Stimulated activated naive CD4-positive, alpha-beta T cell (primary cell): ENCODE results near the gene PIGU.
A peak's percentile ranks its signal among the peaks of the same experiment; 100 is the strongest.

ENCODE experiments used
- DNase-seq, 6 experiments: peaks; one replicate each; lab custom pipeline; 2025; lab: John Stamatoyannopoulos, UW

Gene PIGU

DNA sequence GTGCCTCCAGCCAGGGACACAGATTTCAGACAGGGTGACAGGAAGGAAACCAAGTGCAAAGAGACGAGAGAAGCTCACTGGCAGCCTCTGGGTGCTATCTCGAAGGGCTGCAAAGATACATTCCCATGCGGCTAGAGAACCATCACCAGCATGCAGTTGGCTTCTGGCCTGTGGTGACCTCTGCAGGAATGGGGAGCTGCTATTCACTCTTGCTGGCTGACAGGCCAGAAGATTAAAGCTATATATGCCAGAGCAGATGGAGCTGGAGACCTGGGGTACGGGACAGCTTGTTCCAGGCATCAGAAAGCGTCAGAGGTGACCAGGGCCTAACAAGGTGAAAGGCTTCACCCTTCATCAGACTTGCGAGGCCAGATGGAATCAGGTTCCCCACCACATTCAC is 98.4 kb downstream of the PIGU start:
- DNase-seq: no peak

DNA sequence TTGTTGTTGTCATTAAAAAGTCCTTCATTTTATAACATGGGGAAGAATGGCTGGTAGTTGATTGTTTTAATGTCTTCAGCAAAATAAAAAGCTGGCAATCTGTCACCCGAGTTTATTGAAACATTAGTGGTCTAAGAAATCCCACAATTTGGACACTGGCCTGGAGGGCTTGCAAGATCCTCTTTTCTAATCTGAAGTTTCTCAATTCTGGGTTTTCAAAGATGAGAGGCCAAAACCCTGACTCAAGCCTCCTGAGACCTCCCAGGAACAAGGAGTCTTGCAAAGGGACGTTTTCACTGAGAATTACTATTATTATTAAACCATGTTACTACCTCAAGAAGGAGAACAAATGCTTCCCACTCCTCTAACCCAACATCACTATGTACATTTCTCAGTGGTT is 98.9 kb downstream of the PIGU start:
- DNase-seq: no peak

DNA sequence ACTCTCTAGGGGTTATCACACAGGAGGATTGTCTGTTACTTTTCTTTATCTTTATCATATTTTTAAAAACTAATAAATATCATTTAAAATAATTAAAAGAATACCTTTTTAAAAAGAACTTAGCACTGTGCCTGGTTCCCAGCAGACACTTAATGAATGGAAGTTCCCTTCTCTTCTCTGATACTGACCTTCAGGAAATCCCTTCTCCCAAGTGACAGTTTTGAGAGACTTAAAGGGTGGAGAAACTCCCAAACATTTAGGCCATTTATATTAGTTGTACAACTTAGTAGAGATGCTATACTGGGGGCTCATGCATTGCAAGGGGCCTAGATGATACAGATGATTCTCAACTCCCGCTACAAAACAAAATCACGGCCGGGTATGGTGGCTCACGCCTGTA is 99.8 kb downstream of the PIGU start:
- DNase-seq: no peak

DNA sequence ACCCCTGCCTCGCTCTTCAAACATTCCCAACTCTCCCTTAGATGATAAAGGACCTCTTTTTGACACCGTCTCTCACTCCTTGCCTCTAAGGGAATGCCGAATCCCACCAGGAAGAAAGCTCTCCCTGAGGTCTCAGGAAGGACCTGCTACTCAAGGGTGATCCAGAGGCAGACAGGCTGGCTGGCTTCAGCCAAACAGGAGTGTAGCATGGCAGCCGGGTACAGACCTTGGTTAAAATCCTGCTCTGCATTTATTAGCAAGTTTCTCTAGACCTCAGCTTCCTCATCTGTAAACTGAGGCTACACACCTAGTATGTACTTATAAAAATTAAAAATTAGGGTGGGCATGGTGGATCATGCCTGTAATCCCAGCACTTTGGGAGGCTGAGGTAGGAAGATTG is 101.1 kb downstream of the PIGU start:
- no peak for DNase-seq

DNA sequence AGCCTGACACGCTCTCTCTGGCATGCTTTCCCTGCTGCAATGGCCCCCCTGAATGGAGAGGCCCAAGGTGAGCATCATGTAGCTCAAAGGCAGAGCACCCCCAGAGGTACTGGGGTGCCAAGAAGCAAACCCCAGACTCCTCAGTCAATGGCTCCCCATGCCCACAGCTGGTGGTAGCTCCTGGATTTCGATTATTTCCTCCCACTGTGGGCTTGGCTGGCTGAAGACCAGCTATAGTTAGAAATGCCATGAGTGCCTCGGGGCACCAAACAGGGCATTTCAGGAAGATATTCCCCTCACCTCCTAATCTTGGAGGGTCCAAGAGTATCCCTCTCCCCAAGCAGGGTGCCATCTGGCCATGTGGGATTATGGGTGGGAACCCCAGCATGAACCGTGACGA is 101.6 kb downstream of the PIGU start:
- DNase-seq: no peak

DNA sequence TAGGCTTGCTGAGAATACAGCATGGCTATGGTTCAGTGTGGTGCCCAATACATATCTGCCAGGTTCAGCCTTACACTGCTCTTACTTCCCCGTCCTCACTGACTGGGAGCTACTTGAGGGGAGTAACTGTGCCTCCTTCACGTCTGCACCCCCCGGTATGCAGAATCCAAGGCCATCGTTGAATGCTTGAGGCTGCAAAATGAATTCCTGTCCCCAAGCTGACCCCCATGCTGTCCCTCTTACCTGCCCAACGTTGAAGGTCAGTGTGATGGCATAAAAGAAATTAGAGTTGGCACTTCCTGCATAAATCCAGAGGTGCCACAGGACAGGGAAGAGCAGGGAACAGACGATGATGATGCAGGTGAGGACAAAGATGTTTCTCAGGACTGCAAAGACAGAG is 102.0 kb downstream of the PIGU start:
- DNase-seq: no peak

DNA sequence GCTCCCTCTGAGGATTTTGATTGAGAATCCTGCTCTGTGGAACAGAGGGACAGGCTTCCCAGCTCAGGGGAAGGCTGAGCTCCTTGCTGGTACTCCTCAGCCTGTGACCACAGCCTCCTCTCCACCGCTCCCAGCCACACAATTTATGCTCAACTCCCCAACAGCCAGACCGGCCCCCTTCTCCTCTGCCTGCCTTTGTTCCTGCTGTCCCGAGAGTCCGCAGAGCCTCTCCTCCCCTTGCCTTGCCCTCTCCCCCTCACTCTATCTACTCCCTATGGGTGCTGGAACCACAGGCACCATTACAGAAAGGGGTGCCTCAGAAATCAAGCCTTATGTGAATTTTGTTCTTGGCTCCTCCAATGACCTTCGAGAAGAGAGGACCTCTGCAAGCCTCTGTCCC is 102.5 kb downstream of the PIGU start:
- DNase-seq: no peak

DNA sequence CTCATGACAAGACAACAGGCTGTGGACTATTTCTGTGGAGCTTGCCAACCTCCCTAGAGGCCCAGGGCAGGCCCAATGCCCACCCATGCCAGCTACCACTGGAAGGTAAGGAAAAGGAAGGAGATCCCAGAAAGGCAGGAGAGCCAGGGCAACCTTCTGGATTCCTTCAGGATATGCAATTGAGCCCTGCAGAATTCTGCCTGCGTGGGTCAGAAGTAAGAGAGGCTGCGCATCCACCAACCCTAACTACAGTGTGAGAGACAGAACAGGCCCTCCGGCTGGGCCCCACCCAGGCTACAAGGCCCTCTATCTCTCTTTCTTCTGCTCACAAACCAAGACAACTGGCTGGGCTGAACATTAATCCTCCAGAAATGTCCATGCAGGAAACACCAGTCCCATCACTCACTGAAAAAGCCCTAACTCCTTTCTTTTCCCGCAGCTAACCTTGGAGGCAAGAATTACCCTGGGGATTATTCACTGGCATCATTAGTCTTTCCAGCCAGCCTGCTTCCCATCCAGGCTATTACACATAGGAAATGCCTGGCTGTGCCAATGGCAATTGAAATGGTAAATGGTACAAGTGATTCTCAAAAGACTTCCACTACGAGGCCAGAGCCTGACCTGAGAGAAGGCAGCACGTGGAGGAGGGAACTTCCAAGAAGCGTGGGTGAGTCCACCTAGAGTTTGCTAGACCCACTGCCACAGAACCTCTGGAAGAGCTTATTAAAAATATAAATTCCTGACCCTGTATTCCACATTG is 103.2 kb downstream of the PIGU start:
- DNase-seq: no peak

DNA sequence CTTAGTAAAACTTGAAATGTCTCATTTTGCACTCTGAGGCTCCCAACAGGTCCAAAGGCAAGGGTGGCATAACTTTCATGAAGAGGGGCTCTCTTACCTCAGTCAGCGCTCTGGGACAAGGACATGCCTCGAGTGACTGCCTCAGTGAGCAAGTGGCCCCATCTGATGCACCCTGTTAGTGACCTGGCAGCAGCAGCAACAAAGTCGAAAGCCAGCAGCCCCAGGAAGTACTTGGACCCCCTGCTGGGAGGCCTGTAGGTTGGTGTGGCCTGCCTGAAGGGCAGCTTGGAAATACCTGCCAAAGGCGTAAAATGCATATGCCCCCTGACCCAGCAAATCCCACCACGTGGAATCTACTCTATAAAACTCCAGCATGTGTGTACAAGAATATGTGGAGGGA is 105.1 kb downstream of the PIGU start:
- no peak for DNase-seq

DNA sequence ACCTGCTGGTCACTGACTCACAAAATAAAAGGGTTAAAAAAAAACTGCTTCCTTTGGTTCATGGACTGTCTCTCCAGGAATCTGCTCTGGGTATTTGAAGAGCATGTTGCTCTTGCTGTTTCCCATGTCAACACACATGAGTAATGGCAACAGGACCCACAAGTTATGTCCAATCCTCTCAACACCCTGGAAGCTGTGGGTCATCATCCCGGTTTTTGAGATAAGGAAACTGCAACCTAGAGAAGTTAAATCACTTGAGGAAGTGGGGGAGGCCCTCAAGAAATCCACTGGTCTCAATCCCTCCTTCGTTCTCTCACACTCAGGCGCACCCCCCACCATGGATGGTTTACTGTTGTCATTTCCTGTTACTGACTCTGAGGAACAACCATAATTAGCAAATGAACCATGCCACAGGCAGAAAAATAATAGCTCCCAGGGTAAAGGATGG is 106.0 kb downstream of the PIGU start:
- DNase-seq: no peak

DNA sequence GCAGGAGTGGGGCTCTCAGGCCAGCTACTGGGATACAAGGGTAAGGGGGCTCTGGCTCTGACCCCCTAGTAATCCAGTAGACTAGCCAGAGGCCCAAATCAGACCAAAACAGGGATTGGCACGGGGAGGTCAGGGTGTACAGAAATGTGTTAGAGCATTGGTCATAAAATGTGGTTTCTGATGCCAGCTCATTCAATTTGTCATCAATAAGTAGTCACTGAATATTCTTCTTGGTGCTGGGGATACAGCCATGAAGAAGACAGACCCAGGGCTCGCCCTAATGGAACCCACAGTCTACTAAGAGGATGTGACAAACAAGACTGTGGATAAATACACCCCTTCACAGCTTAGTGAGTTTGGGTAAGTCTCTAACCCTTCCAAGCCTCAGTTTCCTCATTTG is 107.3 kb downstream of the PIGU start:
- DNase-seq: no peak

DNA sequence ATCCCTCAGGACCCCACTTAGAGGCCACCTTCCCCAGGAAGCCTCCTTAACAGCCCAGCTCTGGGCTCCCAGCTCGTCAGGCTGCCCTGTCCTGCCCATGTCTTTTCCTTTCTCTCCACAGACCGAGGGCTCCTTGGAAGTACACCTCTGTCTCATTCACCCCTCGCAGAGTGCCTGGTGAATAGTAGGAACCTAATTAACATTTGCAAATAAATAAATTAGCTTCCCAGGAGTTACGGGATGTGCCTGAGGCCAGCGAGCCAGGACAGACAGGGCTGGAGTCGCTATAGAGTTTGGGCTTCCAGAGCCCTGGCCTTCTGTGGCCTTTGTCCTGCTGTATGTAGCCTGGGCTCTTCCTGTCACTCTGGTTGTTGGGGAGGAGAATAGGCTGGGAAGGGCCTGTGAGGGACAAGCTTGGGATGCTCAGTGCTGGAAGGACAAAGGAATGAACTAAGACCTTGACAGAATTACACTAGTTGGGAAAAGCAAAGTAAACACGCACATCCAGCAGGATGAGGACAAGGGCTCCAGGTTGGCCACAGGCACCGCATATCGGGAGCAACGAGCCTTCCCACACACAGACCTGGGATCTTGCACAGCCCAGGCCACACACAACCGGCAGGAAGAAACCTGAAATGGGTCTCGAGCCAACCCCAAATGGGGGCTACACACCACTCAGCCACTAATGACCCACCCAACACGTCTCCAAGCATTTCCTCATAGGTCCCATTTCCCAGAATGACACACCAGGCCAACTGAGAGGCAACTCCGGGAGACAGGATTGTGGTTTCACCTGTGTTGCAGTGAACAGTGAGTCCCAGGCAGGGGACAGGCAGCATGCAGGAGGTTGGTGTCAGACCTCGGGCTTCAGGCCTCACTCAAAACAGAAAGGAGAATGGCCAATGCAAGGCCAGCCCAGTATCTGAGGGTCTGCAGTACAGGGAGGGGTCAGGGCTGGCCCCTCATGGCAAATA is 108.7 kb downstream of the PIGU start:
- DNase-seq: no peak

DNA sequence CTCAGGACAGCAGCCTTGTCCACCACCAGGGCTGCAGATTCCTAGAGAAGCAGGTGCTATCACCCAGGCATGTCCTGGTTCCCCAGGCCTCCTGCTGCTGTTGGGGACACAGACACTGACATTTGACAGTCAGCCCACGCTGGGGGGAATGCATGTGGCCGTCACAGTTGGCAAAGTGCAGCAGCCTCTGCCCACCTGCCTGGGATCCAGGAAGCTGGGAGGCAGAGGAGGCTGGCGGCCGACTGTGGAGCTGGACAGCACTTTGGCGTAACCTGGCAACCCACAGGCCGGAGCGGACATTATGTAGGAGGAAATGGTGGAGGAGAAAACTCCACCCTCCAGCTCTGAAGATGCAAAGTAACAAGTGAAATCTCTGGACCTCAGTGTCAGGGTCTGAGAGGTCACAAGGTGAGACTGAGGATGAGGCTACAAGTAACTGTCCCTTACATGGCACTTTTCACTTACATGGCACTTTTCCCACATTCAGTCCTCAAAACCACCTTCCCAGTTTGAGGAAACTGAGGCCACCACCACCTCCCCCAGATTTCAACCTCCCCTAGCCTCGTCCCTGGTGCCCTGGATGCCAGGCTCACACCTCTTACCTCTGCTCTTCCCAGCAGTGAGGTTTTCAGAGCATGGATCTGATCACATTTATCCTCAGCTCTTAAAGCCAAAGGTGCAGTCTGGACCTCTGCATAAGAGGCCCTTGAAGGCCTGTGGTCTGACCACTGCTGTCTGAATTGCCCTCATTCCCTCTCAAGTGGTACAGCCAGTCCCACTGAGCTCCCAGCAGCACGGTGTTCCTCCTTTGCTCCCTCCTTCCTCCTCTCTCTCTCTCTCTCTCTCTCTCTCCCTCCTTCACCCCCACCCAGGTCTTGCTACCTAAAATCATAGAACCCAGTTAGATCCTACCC is 109.7 kb downstream of the PIGU start:
- DNase-seq: no peak

DNA sequence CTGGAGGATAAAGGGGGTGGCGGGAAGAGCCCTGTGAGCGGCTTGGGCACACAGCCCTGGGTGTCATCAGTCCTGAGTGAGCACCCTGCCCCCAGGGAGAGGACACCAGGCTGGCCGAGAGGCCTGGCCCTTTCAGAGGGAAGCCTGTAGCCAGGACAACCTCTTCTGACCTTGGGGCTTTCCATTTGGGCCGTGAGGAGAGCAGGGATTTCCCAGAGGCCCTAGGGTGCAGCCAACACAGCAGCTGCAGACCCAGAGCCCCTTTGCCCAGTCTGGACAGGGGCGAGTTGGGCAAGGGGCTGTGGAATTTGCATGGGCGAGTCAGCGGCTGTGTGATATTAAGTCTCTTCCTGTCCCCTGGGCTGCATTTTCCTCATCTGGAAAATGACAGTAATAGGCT is 112.1 kb downstream of the PIGU start:
- DNase-seq: no peak

DNA sequence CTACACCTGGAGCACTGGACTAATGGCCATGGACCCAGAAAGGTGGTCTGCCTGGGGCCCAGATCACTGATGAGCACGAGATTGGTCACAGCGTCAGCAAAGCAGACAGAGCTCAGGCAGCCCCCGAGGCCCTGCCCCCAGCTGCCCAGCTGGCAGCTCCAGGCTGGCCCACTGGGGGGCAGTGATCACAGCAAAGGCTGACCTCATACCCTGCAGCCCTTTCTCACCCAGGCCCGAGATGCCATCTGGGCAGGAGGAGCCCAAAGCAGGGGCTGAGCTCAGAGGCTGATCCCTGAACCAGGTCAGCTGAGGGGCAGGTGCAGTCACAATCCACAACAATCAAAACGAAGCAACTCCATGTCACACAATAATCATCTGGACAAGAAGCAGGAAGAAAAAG is 114.3 kb downstream of the PIGU start:
- DNase-seq: no peak

DNA sequence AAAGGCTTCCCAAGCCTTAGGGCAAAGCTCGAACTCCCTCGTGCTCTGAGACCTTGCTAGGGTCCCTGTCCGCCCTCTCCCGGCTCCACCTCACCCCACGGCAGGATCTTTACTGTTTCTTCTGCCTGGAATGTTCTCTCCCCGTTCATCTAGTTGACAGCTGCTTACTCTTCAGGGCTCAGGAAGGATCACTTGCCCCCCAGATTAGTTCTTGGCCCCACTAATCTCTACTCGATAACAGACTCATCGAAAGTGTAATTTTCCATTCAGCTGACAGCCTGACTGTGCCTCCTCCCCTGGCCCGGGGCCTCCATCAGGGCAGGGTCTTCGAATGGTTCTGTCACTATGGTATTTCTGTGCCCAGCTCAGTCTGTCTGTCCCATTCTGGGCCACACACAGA is 115.2 kb downstream of the PIGU start:
- DNase-seq: no peak

DNA sequence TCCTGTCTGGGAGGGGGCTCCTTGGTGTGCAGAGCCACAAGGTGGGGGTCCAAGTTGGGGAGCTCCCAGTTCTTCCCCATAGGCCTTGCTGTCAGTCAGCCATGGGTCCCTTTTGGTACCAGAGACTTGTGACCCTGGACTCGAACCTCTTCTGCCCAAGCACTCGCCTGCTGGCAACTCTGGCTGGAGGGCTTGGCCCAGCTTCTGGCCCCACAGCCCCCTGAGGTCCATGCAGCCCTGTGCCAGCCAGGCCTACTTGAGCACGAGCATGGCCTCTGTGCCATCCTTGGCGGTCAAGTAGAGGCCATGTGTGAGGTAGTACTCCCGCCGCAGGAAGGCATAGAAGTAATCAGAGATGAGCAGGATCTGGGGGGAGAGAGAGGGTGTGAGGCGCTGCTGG is 116.3 kb downstream of the PIGU start:
- peak in 1 of 6 experiments; percentile 15 for DNase-seq

DNA sequence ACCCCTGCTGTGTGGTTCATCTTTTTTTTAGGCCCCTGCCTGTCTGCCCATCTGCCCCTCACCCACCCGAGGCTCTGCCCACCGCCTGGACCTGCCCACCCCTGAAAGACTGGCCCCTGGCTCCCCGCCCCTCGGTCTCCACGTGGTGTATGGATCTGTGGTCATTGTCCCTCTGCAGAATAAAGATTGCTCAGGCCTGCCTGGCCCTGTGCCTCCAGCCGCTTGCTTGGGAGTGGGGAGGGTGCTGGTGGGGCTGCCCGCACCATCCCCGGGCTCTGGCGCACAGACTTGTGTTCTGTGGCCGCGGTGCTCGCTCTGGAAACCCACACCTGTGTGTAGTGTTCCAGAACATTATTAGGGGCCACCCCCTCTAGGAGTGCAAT is 116.8 kb downstream of the PIGU start:
- no peak for DNase-seq

DNA sequence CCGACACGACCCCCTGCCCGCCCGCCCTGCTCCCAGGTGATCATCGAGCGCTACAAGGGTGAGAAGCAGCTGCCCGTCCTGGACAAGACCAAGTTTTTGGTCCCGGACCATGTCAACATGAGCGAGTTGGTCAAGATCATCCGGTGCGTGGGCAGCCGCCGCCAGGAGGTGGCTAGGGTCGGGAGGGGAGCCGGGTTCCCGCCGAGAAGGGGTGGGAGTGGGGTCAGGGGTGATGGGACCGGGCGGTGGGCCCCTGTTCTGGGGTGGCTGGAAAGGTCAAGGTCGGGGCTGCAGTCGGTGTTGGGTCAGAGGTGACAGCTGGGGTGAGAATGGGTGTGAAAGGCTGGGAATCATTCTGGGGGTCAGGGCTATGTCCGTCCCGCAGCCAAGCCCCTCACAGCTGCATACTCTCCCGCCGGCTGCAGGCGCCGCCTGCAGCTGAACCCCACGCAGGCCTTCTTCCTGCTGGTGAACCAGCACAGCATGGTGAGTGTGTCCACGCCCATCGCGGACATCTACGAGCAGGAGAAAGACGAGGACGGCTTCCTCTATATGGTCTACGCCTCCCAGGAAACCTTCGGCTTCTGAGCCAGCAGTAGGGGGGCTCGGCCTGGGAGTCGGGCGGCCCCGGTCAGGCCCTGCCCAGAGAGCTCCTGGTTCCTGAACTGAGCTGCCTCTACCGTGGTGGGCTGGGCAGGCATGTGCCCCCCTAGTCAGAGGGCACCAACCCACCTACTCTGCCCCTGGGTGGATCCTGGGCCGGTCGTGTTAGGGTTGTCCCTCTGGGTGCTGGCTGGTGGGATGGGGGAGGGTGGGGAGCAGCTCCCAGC is 117.4 kb downstream of the PIGU start:
- DNase-seq: peak in 4 of 6 experiments; percentile 13 to 23 (median 20)

DNA sequence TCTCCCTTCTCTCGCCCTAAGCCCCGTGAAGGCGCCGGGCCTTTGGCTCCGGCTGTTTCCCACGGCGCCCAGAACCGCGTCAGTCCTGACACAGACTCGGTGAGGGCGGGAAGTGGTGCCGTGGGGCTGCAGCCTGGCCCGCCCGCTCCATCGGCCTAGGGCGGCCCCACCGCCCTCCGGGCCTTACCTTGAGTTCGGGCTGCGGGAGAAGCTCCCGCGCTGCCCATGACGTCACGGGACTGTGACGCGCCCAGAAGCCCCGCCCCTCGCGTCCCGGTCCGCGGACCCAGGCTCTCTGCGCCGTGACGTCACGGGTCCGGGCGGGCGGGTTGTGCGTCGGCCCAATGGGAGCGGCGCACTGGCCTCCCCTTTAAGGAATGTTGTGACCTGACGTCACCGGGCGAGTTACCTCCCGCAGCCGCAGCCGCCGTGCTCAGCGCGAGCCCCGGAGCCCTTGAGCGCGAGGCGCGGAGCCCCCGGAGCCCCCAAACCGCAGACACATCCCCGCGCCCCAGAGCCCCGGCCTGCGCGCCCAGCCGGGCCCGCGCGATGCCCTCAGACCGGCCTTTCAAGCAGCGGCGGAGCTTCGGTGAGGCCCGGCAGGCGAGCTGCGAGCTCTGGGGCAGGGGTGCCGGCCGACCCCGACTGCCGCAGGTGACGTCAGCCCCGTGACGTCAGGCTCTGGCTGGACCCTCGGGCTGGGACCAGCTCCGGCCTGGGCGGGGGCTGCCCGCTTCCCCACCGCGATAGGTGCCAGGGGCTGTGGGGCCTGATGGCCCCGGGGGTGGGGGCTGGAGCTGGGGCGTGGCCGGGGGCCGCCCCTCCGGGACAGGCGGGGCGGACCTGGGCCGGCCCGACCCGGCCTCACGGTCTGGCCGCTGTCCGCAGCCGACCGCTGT is 118.3 kb downstream of the PIGU start, which contains the start of gene MAP1LC3A:
TSS of gene MAP1LC3A (plus strand) at position 399 of the 899 bp plus-strand sequence. CDS start at position 550, 151 bp downstream.
- DNase-seq: peak; percentile 84 to 96 (median 89)
